Chondrocyte (in vitro differentiated cells): Measurements from ENCODE around the gene BCOR. TPM values are rescaled to one million over a fixed set of nuclear protein-coding genes. Genes with fewer than 3 reads are reported as not detected.

Experiments
- DNase-seq: peaks from one replicate; pipeline ENCODE4 v3.0.0; 2021; ENCODE audit warnings: mixed read lengths, low spot score
- H3K27ac Mint-ChIP-seq: one replicate; pipeline ENCODE4 v1.8.0; 2021; ENCODE audit warnings: mild to moderate bottlenecking, moderate library complexity, mixed read lengths; ENCODE audit not compliant: unreplicated experiment
- H3K27me3 Mint-ChIP-seq: 2 replicates; pipeline ENCODE4 v1.8.0; 2021; ENCODE audit warnings: low read depth, mixed read lengths
- H3K36me3 Mint-ChIP-seq: 2 replicates; pipeline ENCODE4 v1.8.0; 2021; ENCODE audit warnings: low read depth, mixed read lengths
- H3K4me1 Mint-ChIP-seq: 2 replicates; pipeline ENCODE4 v1.8.0; 2021; ENCODE audit warnings: low read depth, mild to moderate bottlenecking, mixed read lengths
- H3K4me3 Mint-ChIP-seq: one replicate; pipeline ENCODE4 v1.8.0; 2021; ENCODE audit warnings: mild to moderate bottlenecking, moderate library complexity, mixed read lengths; ENCODE audit not compliant: unreplicated experiment
- H3K9me3 Mint-ChIP-seq: 2 replicates; pipeline ENCODE4 v1.8.0; 2021; ENCODE audit warnings: low read depth, mixed read lengths
- CTCF ChIP-seq: fragments of 200-600 bp; sonication (generic); IDR thresholded peaks from 2 replicates; pipeline ENCODE4 v1.5.0; 2021; ENCODE audit warnings: antibody characterized with exemption, mild to moderate bottlenecking, moderate library complexity
- total RNA-seq: library from RNA; stranded (reverse); gene quantifications from 3 replicates; pipeline ENCODE4 v1.2.1, GENCODE V29; 2021

BCOR gene
- total RNA-seq, 1 donor from 2014 or later = 11.0 TPM

GRCh38 chrX:40084471-40085101 is 13.2 kb downstream of the BCOR start:
- no peak for DNase-seq
- Mint-ChIP-seq H3K9me3 (no peaks in the 10 kb centered on the region), H3K4me1 (peaks cover 45% of the 10 kb centered on the region), H3K27me3 (no peaks in the 10 kb centered on the region), H3K27ac (no peak overlapping the region), H3K36me3 (no peaks in the 10 kb centered on the region), H3K4me3 (peak overlapping the region; percentile 22)
- TF ChIP-seq CTCF = no peak

- Mint-ChIP-seq H3K36me3 (no peaks in the 10 kb centered on the region), H3K4me1 (peaks cover 40% of the 10 kb centered on the region), H3K9me3 (no peaks in the 10 kb centered on the region), H3K4me3 (peak overlapping the region; percentile 22), H3K27ac (no peak overlapping the region), H3K27me3 (no peaks in the 10 kb centered on the region)
- peak; percentile 83 for DNase-seq
- no peak for TF ChIP-seq CTCF
Observed at GRCh38 chrX:40083979-40084359, 13.8 kb downstream of the BCOR start.

- Mint-ChIP-seq H3K36me3 (no peaks in the 10 kb centered on the region), H3K27ac (no peak overlapping the region), H3K4me1 (peaks cover 34% of the 10 kb centered on the region), H3K9me3 (no peaks in the 10 kb centered on the region), H3K27me3 (no peaks in the 10 kb centered on the region), H3K4me3 (peak overlapping the region; percentile 44)
- DNase-seq = peak; percentile 82
- TF ChIP-seq CTCF = peak; percentile 38
Observed at GRCh38 chrX:40083120-40083978, 14.4 kb downstream of the BCOR start.

GRCh38 chrX:40082447-40083119 is 15.2 kb downstream of the BCOR start:
- H3K27me3 Mint-ChIP-seq = no peaks in the 10 kb centered on the region
- H3K4me1 Mint-ChIP-seq = peaks cover 26% of the 10 kb centered on the region
- peak; percentile 74 for DNase-seq
- no peak overlapping the region for H3K4me3 Mint-ChIP-seq
- no peak overlapping the region for H3K27ac Mint-ChIP-seq
- no peaks in the 10 kb centered on the region for H3K9me3 Mint-ChIP-seq
- no peaks in the 10 kb centered on the region for H3K36me3 Mint-ChIP-seq
- TF ChIP-seq CTCF = no peak

- Mint-ChIP-seq H3K27ac (no peak overlapping the region), H3K4me1 (peaks cover 20% of the 10 kb centered on the region), H3K27me3 (no peaks in the 10 kb centered on the region), H3K4me3 (no peak overlapping the region), H3K36me3 (no peaks in the 10 kb centered on the region), H3K9me3 (no peaks in the 10 kb centered on the region)
- no peak for TF ChIP-seq CTCF
- DNase-seq = no peak
Observed at GRCh38 chrX:40081679-40082068, 16.1 kb downstream of the BCOR start.
